ENCODE results near the gene CCDC102A.

CCDC102A gene

DNA sequence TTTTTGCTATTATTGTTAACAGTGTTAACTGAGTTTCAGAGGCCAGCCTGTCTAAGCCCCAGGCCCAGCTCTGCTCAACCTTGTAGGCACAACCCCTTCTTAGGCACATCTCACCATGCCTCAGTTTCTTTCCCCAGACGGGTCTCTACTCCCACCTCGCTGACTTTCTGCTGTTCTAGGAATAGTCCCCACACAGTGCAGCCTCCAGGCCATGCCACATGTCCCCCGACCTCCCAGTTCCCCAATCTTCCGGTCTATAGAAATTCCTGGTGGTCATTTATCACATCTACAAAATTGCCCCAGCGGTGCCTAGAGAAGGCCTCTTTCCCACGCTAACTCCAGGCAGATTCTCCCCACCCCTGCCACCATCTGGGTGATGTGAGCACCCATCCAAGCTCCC is 40.8 kb upstream of the CCDC102A start:
- DNase-seq (ENCODE audit: low read depth) = no peak
- TF ChIP-seq POLR2A (IDR thresholded peaks at IDR 0.05; ENCODE audit: extremely low read depth, insufficient read length) = no peak
- TF ChIP-seq, protein P1, sequence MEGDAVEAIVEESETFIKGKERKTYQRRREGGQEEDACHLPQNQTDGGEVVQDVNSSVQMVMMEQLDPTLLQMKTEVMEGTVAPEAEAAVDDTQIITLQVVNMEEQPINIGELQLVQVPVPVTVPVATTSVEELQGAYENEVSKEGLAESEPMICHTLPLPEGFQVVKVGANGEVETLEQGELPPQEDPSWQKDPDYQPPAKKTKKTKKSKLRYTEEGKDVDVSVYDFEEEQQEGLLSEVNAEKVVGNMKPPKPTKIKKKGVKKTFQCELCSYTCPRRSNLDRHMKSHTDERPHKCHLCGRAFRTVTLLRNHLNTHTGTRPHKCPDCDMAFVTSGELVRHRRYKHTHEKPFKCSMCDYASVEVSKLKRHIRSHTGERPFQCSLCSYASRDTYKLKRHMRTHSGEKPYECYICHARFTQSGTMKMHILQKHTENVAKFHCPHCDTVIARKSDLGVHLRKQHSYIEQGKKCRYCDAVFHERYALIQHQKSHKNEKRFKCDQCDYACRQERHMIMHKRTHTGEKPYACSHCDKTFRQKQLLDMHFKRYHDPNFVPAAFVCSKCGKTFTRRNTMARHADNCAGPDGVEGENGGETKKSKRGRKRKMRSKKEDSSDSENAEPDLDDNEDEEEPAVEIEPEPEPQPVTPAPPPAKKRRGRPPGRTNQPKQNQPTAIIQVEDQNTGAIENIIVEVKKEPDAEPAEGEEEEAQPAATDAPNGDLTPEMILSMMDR (IDR thresholded peaks at IDR 0.05; ENCODE audit: low read depth, low read length) = no peak
- TF ChIP-seq, protein P2, sequence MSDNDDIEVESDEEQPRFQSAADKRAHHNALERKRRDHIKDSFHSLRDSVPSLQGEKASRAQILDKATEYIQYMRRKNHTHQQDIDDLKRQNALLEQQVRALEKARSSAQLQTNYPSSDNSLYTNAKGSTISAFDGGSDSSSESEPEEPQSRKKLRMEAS (IDR thresholded peaks at IDR 0.05; ENCODE audit: low read depth, low read length) = no peak
- no peak for TF ChIP-seq MYC (IDR thresholded peaks at IDR 0.05; ENCODE audit: low read depth, low read length)
- no peak overlapping the region for H3K4me3 ChIP-seq (ENCODE audit: low read depth, low read length)

DNA sequence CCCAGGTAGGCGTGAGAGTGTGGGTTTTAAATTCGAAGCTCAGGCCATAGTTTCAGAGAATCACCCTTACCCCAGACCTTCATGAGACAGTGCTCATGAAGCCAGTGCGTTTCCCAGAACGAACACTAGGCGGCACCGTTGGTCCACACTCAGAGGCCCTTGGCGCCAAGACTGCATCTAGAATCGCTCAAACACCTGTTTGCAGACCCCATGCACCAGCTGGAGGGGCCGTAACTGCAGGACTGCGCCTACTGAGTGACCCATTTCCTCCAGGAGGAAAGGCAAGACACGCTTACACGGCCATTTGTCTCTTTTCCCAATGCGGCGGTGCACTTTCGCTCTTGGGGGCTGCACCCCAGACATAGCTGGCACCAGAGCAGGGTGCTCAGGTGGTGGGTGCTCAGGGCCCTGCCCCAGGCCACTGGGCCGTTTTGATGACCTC is 40.1 kb upstream of the CCDC102A start:
- DNase-seq (ENCODE audit: low read depth) = peak; percentile 83
- TF ChIP-seq, protein P1 (IDR thresholded peaks at IDR 0.05; ENCODE audit: low read depth, low read length) = peak; percentile 99
- TF ChIP-seq POLR2A (IDR thresholded peaks at IDR 0.05; ENCODE audit: extremely low read depth, insufficient read length) (no peak), MYC (IDR thresholded peaks at IDR 0.05; ENCODE audit: low read depth, low read length) (no peak)
- TF ChIP-seq, protein P2 (IDR thresholded peaks at IDR 0.05; ENCODE audit: low read depth, low read length) = peak; percentile 31
- H3K4me3 ChIP-seq (ENCODE audit: low read depth, low read length) = no peak overlapping the region

DNA sequence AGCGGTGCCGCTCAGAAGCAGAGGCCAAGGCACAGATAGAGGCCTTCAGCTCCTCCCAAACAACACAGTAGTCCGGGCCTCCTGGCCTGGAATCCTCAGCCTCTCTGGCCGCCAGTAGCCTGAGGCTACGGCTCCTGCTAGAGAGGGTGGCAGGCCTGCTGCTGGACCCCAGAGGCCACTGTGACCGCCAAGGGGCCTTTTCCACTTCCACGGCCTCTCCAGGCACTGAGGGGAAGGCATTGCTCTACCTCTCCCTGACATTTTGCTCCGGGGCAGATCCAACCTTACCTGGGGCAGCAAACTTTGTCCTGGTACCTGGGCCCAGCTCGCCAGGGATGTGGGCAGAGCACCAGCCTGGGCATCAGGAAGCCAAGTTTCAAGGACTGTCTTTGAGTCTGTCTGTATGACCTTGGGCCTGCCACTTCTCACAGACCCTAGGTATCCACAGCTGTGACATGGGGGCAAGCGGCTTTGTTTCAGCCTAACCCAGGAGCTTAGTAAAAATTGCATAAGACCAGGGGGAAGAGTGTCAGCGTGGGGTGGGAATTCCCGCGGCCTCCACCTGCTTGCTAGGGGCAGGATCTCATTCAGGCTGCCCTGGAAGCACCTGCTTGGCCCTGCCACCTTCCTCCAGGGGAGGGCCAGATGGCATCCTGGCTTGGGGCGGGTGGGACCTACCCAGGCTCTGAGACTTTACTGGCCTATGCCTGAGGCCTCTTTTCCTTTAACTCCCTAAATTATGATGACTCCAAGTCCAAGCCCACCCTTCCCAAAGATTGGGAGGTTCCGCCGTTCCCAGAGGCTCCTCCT is 39.3 kb upstream of the CCDC102A start:
- DNase-seq (ENCODE audit: low read depth) = no peak
- no peak overlapping the region for H3K4me3 ChIP-seq (ENCODE audit: low read depth, low read length)
- TF ChIP-seq, protein P2 (IDR thresholded peaks at IDR 0.05; ENCODE audit: low read depth, low read length) = no peak
- TF ChIP-seq, protein P1 (IDR thresholded peaks at IDR 0.05; ENCODE audit: low read depth, low read length) = no peak
- TF ChIP-seq POLR2A (IDR thresholded peaks at IDR 0.05; ENCODE audit: extremely low read depth, insufficient read length) (no peak), MYC (IDR thresholded peaks at IDR 0.05; ENCODE audit: low read depth, low read length) (no peak)

DNA sequence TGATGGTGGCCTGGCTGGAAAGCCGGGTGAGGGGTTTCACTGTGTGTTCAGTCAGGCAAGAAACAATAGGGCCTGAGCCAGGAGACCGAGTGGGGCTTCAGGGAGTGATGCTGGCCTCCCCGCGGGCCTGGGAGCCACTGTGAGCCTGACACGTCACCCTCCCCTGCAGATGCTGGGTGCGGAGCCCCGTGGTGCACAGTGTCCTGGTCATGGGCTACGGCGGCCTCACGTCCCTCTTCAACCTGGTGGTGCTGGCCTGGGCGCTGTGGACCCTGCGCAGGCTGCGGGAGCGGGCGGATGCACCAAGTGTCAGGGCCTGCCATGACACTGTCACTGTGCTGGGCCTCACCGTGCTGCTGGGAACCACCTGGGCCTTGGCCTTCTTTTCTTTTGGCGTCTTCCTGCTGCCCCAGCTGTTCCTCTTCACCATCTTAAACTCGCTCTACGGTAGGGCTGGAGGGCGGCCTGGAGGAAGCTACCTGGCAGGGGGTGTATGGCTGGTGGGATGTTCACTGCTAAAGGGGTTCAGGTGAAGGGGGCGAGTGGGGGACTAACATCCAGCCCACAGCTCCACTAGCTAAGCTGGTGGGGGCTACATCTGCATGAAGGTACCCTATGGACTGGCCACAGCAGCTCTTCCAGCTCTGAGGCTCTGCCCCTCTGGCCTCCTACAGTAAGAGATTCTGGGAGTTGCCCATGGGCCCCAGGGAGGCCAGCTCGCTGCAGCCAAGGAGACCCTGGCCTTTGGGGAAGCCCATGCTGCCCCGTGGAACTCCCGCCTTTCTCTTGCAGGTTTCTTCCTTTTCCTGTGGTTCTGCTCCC is 38.5 kb upstream of the CCDC102A start:
- H3K4me3 ChIP-seq (ENCODE audit: low read depth, low read length) = no peak overlapping the region
- TF ChIP-seq POLR2A (IDR thresholded peaks at IDR 0.05; ENCODE audit: extremely low read depth, insufficient read length) (no peak), MYC (IDR thresholded peaks at IDR 0.05; ENCODE audit: low read depth, low read length) (no peak)
- TF ChIP-seq, protein P1 (IDR thresholded peaks at IDR 0.05; ENCODE audit: low read depth, low read length) = no peak
- TF ChIP-seq, protein P2 (IDR thresholded peaks at IDR 0.05; ENCODE audit: low read depth, low read length) = no peak

DNA sequence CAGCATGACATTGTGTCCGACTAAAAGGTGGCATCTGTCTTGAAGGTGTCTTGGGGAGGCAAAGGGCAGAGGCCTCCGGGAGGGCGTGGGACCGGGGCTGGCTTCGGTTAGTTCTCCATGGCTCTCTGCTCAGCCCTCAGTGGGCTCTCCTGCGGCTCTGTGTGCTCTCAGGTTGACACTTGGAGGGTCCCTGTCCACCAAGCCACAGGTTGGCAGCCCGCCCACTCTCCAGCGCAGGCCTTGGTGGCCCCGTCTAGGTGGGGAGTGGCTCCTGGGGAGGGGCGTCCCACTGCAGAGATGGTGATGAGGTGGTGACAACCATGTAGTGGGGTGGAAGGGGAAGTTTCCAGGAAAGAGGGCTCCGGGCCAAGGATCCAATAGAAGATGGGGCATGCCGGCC is 37.7 kb upstream of the CCDC102A start:
- DNase-seq (ENCODE audit: low read depth) = no peak
- TF ChIP-seq, protein P1 (IDR thresholded peaks at IDR 0.05; ENCODE audit: low read depth, low read length) = no peak
- TF ChIP-seq, protein P2 (IDR thresholded peaks at IDR 0.05; ENCODE audit: low read depth, low read length) = no peak
- no peak for TF ChIP-seq POLR2A (IDR thresholded peaks at IDR 0.05; ENCODE audit: extremely low read depth, insufficient read length)
- no peak for TF ChIP-seq MYC (IDR thresholded peaks at IDR 0.05; ENCODE audit: low read depth, low read length)
- H3K4me3 ChIP-seq (ENCODE audit: low read depth, low read length) = no peak overlapping the region

More for the DNA sequence above, 38.5 kb upstream of the CCDC102A start:
- no peak for DNase-seq (ENCODE audit: low read depth)
